ENCODE results near the gene PKP3. TPM values are rescaled to one million over a fixed set of nuclear protein-coding genes. Genes with fewer than 3 reads are reported as not detected.

PKP3 gene
- total and polyA plus RNA-seq, 9 of the 15 experiments (the other 6 are each of a cell fraction or from before 2014, with no cell fraction given): 0.11 to 110 (median 30.7) TPM

DNA sequence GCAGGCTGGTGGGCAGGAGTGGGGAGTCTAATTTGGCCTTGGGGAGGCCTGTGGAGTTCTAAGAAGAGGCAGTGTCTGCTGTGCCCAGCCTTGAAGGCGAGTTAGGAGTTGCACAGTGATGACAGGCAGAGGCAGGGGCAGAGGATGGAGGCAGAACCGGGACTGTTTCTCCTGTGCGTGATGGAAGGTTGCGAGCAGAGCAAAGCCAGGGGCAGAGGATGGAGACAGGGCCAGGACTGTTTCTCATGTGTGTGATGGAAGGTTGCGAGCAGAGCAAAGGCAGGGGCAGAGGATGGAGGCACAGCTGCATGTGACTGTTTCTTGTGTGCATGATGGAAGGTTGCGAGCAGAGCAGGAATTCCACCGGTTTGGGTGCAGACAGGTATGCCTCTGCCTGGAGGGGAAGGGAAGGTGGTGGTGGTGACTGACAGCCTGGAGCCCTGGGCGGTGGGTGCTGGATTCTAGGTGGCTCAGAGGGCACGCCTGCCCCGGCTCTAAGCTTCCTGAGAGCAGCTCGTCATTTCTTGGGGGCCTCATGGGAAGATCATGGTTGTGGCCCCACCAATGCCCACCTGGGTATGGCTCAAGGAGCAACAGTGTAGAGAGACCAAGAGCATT is 16.0 kb upstream of the PKP3 start:
- no peak for ATAC-seq
- Histone ChIP-seq H3K9me1 (ENCODE audit: control insufficient read depth, insufficient read depth, low read length) (no peaks in the 10 kb centered on the region), H3K36me3 (ENCODE audit: control insufficient read depth, insufficient read depth, low read length) (peaks cover 42% of the 10 kb centered on the region; the same call in 2 of the 3 replicates), H4K20me1 (replicated peaks; ENCODE audit: control insufficient read depth, insufficient read depth, low read length) (no peaks in the 10 kb centered on the region), H3K4me2 (ENCODE audit: insufficient read depth, low read length) (no peak overlapping the region), H3K4me1 (replicated peaks in 1 of 2; ENCODE audit: control insufficient read depth in 2 of 2, insufficient read depth in 2 of 2, low read length in 2 of 2) (peaks cover 0 to 36% of the 10 kb centered on the region in 2 experiments; a peak in 2 of 5 replicates), H3K4me3 (no peak overlapping the region), H2AFZ (ENCODE audit: low read depth, low read length) (no peak overlapping the region), H3K79me2 (ENCODE audit: control insufficient read depth, insufficient read depth, low read length) (no peaks in the 10 kb centered on the region), H3K27me3 (ENCODE audit: control insufficient read depth in 2 of 2, insufficient read depth in 2 of 2, low read length in 2 of 2) (no peaks in the 10 kb centered on the region), H3K9me3 (replicated peaks; ENCODE audit: control insufficient read depth, insufficient read depth, low read depth, low read length) (peaks cover 2% of the 10 kb centered on the region), H3K9ac (ENCODE audit: insufficient read depth in 1 of 2, low read depth in 2 of 2, low read length in 2 of 2) (no peak overlapping the region), H3K27ac (ENCODE audit: extremely low read depth, low read depth, low read length) (no peak overlapping the region)
- no peak for DNase-seq (ENCODE audit: extremely low read depth in 1 of 4, low spot score in 3 of 4)
- intact Hi-C loops (cut with micrococcal nuclease): no loop called here
- in situ Hi-C loops (cut with MboI): no loop called here
- ChIA-PET CTCF (ENCODE audit: low intra/inter-chr PET ratio) (no interaction called here), POLR2A (no interaction called here)
- no peak for FAIRE-seq
- BruUV-seq (replicated peaks): TSS peak; percentile 38
- 82% methylated on average over 10 of the region's 11 CpGs for WGBS (ENCODE audit: insufficient coverage, low coverage, missing lambda C conversion rate)
- TF ChIP-seq, protein P1, sequence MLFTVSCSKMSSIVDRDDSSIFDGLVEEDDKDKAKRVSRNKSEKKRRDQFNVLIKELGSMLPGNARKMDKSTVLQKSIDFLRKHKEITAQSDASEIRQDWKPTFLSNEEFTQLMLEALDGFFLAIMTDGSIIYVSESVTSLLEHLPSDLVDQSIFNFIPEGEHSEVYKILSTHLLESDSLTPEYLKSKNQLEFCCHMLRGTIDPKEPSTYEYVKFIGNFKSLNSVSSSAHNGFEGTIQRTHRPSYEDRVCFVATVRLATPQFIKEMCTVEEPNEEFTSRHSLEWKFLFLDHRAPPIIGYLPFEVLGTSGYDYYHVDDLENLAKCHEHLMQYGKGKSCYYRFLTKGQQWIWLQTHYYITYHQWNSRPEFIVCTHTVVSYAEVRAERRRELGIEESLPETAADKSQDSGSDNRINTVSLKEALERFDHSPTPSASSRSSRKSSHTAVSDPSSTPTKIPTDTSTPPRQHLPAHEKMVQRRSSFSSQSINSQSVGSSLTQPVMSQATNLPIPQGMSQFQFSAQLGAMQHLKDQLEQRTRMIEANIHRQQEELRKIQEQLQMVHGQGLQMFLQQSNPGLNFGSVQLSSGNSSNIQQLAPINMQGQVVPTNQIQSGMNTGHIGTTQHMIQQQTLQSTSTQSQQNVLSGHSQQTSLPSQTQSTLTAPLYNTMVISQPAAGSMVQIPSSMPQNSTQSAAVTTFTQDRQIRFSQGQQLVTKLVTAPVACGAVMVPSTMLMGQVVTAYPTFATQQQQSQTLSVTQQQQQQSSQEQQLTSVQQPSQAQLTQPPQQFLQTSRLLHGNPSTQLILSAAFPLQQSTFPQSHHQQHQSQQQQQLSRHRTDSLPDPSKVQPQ (CRISPR knock-in tag; IDR thresholded peaks at IDR 0.05; ENCODE audit: borderline replicate concordance): no peak
- TF ChIP-seq MEF2A (IDR thresholded peaks at IDR 0.05; ENCODE audit: control insufficient read depth, low read depth, low read length): no peak
- no peak for TF ChIP-seq SIX5 (IDR thresholded peaks at IDR 0.05; ENCODE audit: borderline replicate concordance in 1 of 2, insufficient read depth in 1 of 2, low read depth in 1 of 2, low read length in 2 of 2)
- no peak for TF ChIP-seq DACH1 (IDR thresholded peaks at IDR 0.05; ENCODE audit: partially characterized antibody)
- TF ChIP-seq ZNF785 (CRISPR knock-in tag; IDR thresholded peaks at IDR 0.05): no peak
- no peak for TF ChIP-seq ZNF12 (CRISPR knock-in tag; IDR thresholded peaks at IDR 0.05)
- no peak for TF ChIP-seq SAFB2 (IDR thresholded peaks at IDR 0.05; ENCODE audit: borderline replicate concordance, low read depth, low read length, severe bottlenecking)
- no peak for TF ChIP-seq CREBBP (IDR thresholded peaks at IDR 0.05; ENCODE audit: low read depth, low read length)
- TF ChIP-seq, protein P2, sequence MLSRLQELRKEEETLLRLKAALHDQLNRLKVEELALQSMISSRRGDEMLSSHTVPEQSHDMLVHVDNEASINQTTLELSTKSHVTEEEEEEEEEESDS (CRISPR knock-in tag; IDR thresholded peaks at IDR 0.05): no peak
- no peak for TF ChIP-seq ATF7 (IDR thresholded peaks at IDR 0.05)
- no peak for TF ChIP-seq TOE1 (IDR thresholded peaks at IDR 0.05; ENCODE audit: borderline replicate concordance)
- TF ChIP-seq TOE1 (CRISPR knock-in tag; IDR thresholded peaks at IDR 0.05; ENCODE audit: borderline replicate concordance, low read depth): no peak
- TF ChIP-seq, protein P3, sequence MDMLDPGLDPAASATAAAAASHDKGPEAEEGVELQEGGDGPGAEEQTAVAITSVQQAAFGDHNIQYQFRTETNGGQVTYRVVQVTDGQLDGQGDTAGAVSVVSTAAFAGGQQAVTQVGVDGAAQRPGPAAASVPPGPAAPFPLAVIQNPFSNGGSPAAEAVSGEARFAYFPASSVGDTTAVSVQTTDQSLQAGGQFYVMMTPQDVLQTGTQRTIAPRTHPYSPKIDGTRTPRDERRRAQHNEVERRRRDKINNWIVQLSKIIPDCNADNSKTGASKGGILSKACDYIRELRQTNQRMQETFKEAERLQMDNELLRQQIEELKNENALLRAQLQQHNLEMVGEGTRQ (CRISPR knock-in tag; IDR thresholded peaks at IDR 0.05): no peak
- no peak for TF ChIP-seq GTF2F1 (IDR thresholded peaks at IDR 0.05; ENCODE audit: low read depth, low read length)
- TF ChIP-seq MAZ (CRISPR knock-in tag; conservative IDR thresholded peaks at IDR 0.05 in 1 of 2, IDR thresholded peaks at IDR 0.05 in 1 of 2): no peak
- TF ChIP-seq, protein P4, sequence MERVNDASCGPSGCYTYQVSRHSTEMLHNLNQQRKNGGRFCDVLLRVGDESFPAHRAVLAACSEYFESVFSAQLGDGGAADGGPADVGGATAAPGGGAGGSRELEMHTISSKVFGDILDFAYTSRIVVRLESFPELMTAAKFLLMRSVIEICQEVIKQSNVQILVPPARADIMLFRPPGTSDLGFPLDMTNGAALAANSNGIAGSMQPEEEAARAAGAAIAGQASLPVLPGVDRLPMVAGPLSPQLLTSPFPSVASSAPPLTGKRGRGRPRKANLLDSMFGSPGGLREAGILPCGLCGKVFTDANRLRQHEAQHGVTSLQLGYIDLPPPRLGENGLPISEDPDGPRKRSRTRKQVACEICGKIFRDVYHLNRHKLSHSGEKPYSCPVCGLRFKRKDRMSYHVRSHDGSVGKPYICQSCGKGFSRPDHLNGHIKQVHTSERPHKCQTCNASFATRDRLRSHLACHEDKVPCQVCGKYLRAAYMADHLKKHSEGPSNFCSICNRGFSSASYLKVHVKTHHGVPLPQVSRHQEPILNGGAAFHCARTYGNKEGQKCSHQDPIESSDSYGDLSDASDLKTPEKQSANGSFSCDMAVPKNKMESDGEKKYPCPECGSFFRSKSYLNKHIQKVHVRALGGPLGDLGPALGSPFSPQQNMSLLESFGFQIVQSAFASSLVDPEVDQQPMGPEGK (CRISPR knock-in tag; IDR thresholded peaks at IDR 0.05; ENCODE audit: borderline replicate concordance): no peak
- TF ChIP-seq CCAR2 (IDR thresholded peaks at IDR 0.05; ENCODE audit: low read depth, low read length): no peak

Measured in K562 (cell line).